Right forelimb (tissue), 1 donor: Measurements from ENCODE around the gene RPRM.
"Not testable (repeated sequence)": the region's sequence is repeated elsewhere in the genome, so short reads cannot be mapped to it uniquely, and the experiment has no call there.

Experiments used
- DNase-seq: peaks from one replicate; pipeline ENCODE4 v3.0.0-alpha.2; 2018

The RPRM gene

DNA sequence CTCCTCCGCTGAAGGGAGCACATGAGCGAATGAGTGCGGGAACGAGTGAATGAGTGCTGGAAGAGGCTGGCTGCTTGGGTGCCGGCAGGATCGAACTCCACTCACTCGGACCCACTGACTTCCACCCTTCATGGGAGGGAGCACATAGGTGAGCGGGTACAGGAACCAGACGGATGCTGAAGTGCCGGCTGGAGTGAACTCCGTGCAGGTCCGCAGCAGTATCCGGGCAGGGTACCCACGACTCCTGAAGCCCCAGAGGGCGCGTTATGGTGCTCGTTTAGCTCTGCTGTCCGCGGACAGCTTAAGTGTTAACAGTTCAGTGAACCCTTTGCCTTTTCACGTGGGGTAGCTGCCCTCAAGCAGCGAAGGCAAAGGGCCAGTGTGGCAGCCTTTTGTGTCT lies 23.2 kb downstream of the RPRM start:
- no peak for DNase-seq

DNA sequence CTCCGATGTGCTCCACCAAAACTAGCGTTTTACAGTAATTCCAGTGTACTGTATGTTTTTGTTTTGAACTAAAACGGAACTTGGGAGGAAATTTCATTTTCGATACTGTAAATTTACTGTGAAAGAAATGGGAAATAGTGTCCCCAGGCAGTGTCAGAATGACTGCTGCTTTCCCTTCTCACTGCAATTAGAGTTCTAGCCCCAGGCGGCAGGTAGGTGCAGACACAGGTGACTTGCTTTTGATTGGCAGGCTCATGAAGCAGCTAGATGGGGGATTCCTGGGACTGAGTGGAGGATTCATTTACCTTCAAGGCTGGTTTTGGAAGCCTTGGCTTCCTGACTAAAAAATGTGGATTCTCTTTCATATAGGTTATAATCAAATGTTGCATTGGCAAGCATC lies 27.0 kb downstream of the RPRM start:
- no peak for DNase-seq

GRCh38 chr2:153443106-153443505 lies 35.5 kb downstream of the RPRM start:
- no peak for DNase-seq

GRCh38 chr2:153442616-153443015 lies 35.9 kb downstream of the RPRM start:
- not testable (repeated sequence) for DNase-seq

- DNase-seq, result not testable (repeated sequence)
Measured at GRCh38 chr2:153440090-153440489, 38.5 kb downstream of the RPRM start.

DNA sequence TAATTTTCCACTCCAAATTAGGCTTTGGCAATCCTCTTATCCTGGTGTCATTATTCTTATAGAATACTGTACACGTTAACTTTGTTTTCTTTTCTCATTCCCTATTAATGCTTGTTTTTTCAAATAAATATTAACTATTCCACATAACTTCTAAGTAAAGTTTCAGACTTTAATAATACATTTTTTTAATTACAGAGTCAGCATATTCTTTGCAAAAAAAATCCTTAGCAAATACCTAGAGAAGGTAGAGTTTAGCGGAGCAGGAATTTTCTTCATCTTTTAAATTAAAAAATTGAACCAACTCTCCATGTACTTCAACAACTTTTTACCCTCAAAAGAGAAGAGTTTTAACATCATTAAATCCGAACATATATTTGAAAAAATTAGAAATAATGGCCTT lies 45.2 kb downstream of the RPRM start:
- DNase-seq, result no peak

GRCh38 chr2:153432381-153432780 lies 46.2 kb downstream of the RPRM start:
- no peak for DNase-seq

DNA sequence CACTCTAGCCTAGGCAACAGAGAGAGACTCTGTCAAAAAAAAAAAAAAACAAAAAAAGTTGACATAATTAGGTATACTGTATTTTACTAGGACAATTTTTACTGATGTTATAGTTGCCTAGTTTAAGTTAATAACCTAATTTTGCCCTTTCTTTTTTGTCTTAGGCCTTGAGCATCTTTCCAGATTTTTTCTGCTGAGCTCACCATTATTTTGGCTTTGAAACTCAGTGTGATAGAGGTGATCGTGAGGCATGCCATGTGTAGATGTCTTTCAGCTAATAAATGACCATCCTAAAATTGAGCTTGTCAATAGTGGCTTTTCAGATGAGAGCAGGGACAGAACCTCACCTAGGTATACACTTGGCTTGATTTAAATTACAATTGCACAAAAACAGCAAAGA lies 47.4 kb downstream of the RPRM start:
- DNase-seq, result no peak
